Activated T-cell treated with anti-CD3 and anti-CD28 coated beads for 4 hours (primary cell): ENCODE measurements around the gene RFPL2.

Experiments
- DNase-seq: peaks from one replicate; pipeline ENCODE4 v3.0.0-alpha.2; 2020

RFPL2 gene

GRCh38 chr22:32204856-32205722 lies at the start of gene RFPL2:
Gene RFPL2, minus strand, starts transcription at chr22:32205073. Its CDS starts 2,622 bp downstream, at chr22:32202451.
- no peak for DNase-seq

DNA sequence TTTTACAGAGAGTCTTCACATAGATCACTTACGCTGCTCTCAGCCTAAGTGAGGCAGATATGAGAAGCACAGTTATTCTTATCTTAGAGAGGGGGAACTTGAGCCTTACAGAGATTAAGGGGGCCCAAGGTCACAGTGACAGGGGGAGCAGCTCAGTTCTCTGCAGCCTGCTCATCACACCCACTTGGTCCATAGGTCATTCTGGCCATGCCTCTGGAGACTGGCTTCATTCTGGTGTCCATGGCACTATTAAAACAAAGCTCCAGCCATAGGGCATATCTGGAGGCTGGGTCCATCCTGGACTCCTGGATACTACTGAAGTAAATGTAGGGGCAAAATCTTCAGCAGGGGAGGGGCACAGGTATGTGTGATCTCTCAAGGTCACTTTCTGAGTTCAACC lies 44.4 kb upstream of the RFPL2 start:
- DNase-seq = no peak

- DNase-seq = no peak
These were observed 43.4 kb upstream of the RFPL2 start for GRCh38 chr22:32248276-32248675.

DNA sequence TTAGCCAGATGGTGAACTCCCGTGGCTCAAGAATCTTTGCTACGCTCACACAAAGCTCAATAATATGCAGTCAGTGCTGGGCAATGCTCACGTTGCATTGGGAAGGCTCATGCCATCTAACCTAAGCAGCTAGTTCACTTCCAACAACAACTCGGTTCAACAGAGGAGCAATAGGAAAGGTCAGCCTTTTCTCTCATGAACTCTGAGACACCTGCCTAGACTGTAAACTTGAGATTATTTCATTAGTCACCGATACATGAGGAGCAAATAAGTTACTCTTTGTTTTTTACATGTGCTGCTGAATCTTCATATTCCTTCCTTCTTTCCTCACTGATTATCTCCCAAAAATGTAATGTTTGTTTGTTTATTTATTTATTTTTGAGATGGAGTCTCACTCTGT lies 41.3 kb upstream of the RFPL2 start:
- no peak for DNase-seq

DNA sequence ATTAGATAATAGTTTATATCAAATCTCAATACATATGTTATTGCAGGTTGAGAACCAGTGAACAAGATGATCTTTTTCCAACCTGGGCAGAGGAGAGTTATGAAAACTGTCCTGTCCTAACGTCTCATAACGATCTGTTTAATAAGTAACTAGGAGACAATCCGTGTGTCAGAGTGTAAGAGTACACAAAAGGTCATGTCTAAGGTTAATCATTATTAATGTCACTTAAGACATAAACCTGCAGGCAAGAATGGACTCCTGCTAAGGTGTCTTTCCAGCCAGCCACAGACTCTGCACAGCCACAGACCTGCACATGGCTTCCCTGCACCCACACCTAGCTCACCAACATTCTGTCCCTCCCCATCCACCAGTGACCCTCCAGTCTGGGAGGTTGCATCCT lies 40.2 kb upstream of the RFPL2 start:
- DNase-seq = no peak

GRCh38 chr22:32244547-32244946 lies 39.7 kb upstream of the RFPL2 start:
- no peak for DNase-seq

DNA sequence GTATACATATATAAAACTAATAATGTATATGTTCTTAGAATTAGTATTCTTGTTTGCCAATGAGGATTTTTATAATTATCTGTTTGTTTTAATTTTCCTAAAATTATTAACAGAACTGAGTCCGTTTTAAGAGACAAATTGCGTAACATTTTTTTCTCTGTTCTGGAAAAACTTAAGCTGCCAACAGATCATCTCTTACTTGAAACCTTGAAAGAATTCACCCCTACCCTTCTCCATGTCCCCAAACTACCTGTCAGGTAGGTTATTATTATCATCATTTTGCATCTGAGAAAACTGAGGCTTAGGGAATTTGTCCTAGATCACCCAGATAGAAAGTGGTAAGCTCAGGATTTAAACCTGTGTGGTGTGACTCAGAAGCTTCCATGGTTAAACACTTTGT lies 35.6 kb upstream of the RFPL2 start:
- no peak for DNase-seq

- no peak for DNase-seq
These were observed 33.0 kb upstream of the RFPL2 start for GRCh38 chr22:32237906-32238305.

DNA sequence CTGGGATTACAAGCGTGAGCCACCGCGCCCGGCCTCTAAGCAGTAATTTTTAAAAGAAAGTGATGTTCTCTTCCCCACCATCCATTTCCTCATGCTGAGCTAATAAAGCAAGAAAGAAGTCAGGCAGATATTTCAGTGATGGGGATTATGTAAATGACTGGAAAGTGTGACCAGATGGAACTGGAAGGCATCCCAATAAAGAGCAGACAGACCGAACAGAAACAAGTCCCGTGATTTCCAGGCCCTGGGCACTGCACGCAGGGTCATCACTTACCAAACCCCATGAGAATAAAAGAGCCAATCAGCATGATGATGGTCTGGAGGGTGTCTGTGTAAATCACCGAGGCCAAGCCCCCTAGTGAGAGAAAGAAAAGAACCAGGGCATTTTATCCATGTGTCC lies 32.1 kb upstream of the RFPL2 start:
- DNase-seq = no peak

GRCh38 chr22:32233091-32233490 lies 28.2 kb upstream of the RFPL2 start:
- DNase-seq = no peak

DNA sequence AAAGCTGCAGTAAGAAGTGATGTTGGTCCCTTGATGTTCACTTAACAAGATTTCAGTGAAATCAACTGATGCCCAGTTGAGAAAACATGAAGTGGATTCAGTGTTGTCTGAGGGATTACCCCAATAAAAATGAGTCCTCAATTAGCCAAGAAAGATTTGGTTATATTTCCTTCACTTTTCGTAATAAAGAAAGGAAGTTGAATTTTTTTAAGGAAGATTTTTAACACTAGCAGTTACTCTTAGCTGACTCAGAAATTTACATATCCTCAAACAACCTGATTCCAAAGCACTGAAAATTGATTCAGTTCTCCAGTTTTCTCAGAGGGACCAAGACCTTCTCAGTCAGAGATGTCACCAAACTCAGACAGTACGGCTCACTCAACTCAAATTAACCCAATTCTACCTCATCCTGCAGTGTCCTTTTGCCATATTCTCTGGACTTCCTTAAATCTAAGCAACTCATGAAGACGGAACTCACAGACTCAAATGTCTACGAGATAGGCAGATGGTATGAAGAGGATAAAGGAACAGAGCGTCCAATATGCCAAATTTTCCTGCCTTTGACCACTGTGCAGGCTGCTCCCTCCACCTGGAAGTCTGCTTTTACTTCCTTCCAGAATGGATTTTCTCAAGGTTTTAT lies 27.4 kb upstream of the RFPL2 start:
- DNase-seq = no peak

GRCh38 chr22:32226326-32227104 lies 21.6 kb upstream of the RFPL2 start:
- no peak for DNase-seq

DNA sequence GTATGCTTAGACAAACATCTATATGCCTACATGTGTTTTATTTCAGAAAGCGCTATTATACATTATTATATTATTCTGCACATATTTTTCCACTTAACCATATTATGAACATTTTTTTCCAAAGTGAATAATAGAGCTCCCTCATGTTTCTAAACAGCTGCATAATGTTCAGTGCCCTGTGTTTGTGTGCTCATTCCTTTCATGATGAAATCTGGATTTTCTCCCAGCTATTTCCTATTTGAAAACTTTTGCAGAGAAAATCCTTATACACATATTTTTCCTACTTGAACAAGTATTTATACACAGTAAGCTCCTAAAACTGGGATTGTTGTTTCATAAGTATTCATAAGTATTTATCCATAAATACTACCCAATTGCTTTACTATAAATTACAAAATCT lies 18.1 kb upstream of the RFPL2 start:
- DNase-seq = no peak

GRCh38 chr22:32219026-32219425 lies 14.2 kb upstream of the RFPL2 start:
- no peak for DNase-seq

GRCh38 chr22:32218470-32218869 lies 13.6 kb upstream of the RFPL2 start:
- DNase-seq = no peak

DNA sequence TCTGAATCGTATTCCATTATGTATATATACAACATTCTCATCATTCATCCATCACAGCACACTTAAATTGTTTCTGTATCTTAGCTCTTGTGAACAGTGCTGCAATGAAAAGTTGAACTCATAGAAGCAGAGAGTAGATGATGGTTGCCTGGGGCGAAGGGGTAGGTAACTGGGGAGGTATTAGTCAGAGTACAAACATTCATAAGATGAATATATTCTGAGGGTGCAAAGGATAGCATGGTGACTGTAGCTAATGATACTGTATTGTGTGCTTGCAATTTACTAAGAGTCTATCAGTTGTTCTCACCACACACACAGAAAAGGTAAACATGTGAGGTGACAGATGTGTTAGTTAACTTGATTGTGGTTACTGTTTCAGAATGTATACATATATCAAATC lies 12.6 kb upstream of the RFPL2 start:
- no peak for DNase-seq

GRCh38 chr22:32216911-32217310 lies 12.0 kb upstream of the RFPL2 start:
- no peak for DNase-seq

DNA sequence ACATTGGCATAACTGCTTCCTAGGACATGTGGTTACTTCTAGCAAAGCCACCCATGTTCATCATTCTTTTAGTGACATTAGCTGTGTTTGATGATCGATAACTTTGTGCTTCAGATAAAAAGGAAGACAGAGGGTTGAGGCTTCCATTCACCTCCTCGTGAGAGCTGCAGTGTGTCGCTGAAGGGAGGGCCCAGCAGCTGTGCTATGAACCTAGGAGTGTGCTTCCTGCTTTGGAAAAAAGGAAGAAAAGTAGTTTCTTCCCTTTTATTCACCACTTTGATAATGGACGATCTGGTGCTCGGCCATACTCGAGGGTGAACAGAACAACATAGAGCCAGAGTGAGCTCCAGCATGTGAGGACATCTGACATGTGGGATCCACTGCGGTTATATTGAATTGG lies 6.1 kb upstream of the RFPL2 start:
- DNase-seq = no peak

DNA sequence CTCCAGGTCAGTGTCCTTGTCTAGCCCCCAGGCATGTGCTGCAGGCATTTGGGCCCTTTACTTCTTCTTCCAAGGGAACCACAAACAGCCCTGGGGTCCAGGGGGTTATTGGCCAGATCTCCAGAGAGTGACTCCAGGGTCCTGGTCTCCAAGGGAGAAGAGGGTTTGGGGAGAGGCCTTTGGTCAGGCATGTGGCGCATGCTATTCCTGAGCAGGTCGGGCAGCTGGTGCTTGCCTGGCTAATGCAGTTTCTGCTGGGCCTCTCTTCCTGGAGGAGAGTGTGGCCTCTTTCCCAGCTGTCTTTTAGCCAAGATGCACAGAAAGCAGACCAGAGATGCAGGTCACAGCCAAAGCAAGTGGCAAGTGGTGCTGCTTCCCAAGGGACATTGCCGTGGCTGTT lies 3.8 kb upstream of the RFPL2 start:
- no peak for DNase-seq

DNA sequence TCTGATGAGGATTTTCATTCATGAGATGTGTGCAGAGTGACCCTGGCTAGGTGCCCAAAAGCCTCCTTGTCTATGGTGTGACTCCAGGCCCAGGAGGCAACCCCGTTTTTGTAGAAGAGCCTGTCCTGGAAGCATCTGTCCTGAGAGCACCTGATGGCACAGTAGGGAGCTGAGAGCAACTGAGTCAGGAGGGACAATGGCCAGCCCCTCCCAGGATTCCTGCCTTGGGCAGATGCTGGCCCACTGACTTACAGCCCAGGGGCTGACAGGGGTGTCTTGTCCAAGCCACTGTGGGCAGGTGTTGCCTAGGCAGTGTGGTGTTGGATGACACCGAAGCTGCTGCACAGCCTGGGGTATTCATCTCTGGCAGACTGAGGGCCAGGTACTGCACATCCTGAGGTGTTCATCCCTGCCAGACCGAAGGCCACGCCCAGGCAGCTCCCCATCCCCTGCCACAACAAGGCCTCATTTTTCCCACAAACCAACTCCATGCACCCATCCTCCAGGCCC lies 3.2 kb upstream of the RFPL2 start:
- DNase-seq = no peak

DNA sequence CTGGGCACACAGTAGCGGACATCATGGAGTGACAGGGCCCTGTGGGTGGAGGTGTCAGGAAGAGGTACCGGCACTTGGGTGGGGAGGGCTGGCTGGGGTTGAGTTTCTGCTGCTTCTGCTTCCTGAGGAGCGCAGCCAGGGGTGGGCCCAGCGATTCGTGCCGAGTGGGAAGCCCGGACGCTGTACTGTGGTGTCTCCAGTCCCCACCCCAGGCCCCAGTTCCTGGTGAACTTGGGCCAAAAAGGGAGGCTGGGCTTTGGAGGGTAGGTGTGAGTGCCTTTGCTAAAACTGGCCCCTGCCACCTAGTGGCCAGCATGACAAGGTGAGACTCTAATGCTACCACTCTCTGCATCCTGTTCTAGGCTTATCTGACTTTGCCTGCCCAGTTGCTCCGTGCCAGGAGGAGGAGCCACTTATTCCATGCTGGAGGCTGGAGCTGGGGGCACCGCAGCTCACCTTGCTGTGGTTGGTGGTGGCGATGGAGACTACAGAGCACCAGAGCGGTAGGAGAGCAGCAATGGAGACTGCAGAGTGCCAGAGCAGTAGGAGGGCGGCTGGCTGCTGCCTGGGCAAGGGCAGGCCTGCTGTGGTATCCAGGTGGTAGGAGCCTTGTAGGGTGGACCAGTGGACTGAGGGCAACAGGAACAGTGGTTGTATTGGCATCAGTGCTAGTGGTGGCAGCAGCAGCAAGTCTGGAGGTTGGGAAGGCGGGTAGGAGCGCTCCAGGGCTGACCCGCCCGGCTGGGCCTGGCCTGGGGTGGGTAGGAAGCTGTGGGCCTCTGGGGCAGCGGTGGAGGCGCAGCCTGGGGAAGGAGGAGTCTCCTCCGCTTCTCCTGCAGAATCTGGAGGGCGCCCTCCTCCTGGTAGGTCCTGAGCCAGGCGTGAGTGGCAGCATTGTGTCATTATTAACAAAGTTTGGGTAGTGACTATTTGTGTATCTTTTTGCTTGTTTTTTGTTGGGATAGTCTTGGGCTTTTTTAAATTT lies 2.2 kb upstream of the RFPL2 start:
- no peak for DNase-seq
